Stimulated activated CD8-positive, alpha-beta memory T cell treated with anti-CD3 and anti-CD28 coated beads, Interleukin-12 subunit alpha, Interleukin-12 subunit beta, amount 100 ng/mL, for 1 hour (primary cell): ENCODE measurements around the gene CNOT3.

Experiments
- DNase-seq: peaks from one replicate; pipeline ENCODE4 v3.0.0-alpha.2; 2020; ENCODE audit warnings: low read depth

The CNOT3 gene

GRCh38 chr19:54121259-54121658 lies 16.3 kb upstream of the CNOT3 start:
- no peak for DNase-seq

GRCh38 chr19:54123682-54124081 lies 13.9 kb upstream of the CNOT3 start:
- no peak for DNase-seq

- DNase-seq: no peak
Observed at GRCh38 chr19:54124393-54124792, 13.2 kb upstream of the CNOT3 start.

- DNase-seq: no peak
Observed at GRCh38 chr19:54125713-54126112, 11.8 kb upstream of the CNOT3 start.

- no peak for DNase-seq
Observed at GRCh38 chr19:54127688-54128440, 9.7 kb upstream of the CNOT3 start.

- no peak for DNase-seq
Observed at GRCh38 chr19:54128441-54128725, 9.2 kb upstream of the CNOT3 start.

GRCh38 chr19:54128796-54129616 lies 8.6 kb upstream of the CNOT3 start:
- no peak for DNase-seq

GRCh38 chr19:54129617-54129996 lies 8.0 kb upstream of the CNOT3 start:
- no peak for DNase-seq

- DNase-seq: no peak
Observed at GRCh38 chr19:54133312-54133956, 4.1 kb upstream of the CNOT3 start.

GRCh38 chr19:54133957-54134590 lies 3.5 kb upstream of the CNOT3 start:
- no peak for DNase-seq

GRCh38 chr19:54136086-54136863 lies 1.3 kb upstream of the CNOT3 start:
- DNase-seq: no peak

- DNase-seq: peak; percentile 98
Observed at GRCh38 chr19:54136864-54137698, 481 bp upstream of the CNOT3 start.

GRCh38 chr19:54138489-54139256 lies 1.1 kb downstream of the CNOT3 start:
- DNase-seq: no peak

GRCh38 chr19:54141356-54141755 lies 3.8 kb downstream of the CNOT3 start:
- DNase-seq: no peak

GRCh38 chr19:54142166-54142780 lies 4.7 kb downstream of the CNOT3 start:
- DNase-seq: no peak

- DNase-seq: no peak
Observed at GRCh38 chr19:54145541-54146158, 8.1 kb downstream of the CNOT3 start.

GRCh38 chr19:54147676-54148075 lies 10.1 kb downstream of the CNOT3 start:
- DNase-seq: no peak

- DNase-seq: no peak
Observed at GRCh38 chr19:54148158-54148557, 10.6 kb downstream of the CNOT3 start.
